AML-193 (cell line): ENCODE results near the gene MAST3.
A peak's percentile ranks its signal among the peaks of the same experiment; 100 is the strongest.

Source experiments
- DNase-seq, 2 experiments: peaks; one replicate each; lab custom pipeline; 2025; lab: John Stamatoyannopoulos, UW

MAST3 gene

GRCh38 chr19:18097217-18097992 lies at the start of gene MAST3:
MAST3 (plus strand) TSS chr19:18097778; CDS start chr19:18097793, 15 bp downstream.
- peak; percentile 76 to 78 for DNase-seq

GRCh38 chr19:18049385-18049784 lies 48.2 kb upstream of the MAST3 start:
- DNase-seq, result no peak

DNA sequence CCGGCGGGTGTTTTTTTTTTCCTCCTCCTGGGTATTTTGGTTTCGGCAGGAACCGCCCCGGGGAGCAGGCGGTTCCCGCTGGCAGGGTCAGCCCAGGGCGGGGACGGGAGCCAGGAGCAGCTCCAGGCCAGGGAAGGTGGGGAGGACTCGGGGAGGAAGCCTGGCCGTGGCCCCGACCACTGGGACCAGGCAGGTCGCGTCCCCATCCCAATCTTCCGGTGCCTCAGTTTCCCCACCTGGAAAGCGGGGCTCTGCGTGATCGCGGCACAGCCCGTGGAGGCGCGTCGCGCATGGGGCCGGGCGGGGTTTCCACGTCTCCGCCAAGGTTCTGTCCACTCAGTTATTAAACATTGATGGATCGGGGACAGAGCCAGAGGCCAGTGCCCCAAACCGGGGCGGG lies 45.7 kb upstream of the MAST3 start:
- DNase-seq, result no peak

GRCh38 chr19:18053576-18054219 lies 43.9 kb upstream of the MAST3 start:
- no peak for DNase-seq

DNA sequence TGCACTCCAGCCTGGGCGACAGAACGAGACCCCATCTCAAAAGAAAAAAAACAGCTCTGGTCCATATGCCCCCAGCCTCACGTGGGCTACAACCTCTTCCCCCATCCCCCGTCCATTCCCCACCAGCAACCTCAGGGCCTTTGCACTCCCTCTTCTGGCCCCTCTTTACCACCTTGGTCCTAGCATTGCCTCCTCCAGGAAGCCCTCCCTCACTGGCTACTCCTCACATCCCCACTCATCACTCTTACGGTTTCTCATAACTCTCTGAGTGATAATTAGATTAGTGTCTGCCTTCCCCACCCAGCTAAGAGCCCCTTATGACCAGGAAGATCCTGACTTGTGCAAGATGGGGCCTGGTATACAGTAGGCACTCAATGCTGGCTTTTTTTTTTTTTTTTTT lies 41.6 kb upstream of the MAST3 start:
- DNase-seq, result no peak

DNA sequence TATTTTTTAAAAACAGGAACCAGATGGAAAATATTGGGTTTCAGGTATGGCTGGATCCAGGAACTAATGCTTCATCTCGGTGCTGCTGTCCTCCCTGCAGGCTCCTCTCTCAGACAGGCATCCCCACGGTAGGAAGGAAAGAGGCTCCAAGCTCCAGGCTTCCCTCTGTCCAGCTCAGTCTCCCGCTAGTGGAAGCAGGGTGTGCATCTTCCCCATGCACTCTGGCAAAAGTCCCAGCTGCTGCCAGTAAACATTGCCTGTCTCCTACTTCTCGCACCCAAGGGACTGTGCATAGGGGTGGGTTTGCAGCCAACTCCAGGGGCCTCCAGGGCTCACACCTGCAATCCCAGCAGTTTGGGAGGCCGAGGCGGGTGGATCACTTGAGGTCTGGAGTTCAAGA lies 40.0 kb upstream of the MAST3 start:
- no peak for DNase-seq

DNA sequence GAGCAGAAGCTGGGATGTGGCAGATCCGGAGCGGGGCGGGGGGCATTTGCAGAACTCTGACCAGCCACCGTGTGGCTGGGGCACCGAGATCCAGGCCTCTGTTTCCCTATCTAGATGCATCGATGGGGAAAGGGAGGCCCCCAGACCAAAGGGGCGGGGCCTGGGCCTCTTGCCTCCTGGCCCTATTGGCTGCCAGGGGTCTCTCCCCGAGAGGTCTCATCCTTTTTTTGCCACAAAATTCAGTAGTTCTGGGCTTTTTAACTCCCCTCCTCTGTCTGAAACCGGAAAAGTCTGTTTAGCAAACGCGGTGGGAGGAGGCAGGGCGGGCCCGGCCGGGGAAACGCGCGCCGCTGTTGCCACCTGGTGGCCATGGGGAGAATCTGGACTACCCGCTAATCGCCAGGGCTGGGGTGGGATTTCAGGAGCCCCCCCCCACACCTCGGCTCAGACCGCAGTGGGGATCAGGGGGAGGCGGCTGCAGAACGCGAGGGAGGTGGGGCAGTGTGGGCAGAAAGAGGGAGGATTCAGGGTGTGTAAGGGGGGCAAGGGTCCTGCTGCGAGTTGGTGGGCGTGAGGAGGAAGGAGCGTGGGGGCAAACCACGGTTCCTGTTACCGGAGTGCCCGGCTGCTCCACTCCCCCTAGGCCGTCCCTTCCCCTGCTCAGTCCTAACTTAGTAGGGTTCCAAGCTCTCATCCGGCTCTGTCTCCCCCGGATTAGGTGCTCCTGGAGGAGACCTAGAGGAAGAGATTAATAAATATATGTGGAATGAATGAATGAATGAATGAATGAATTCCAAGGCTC lies 39.2 kb upstream of the MAST3 start:
- DNase-seq, result peak; percentile 56 to 66

DNA sequence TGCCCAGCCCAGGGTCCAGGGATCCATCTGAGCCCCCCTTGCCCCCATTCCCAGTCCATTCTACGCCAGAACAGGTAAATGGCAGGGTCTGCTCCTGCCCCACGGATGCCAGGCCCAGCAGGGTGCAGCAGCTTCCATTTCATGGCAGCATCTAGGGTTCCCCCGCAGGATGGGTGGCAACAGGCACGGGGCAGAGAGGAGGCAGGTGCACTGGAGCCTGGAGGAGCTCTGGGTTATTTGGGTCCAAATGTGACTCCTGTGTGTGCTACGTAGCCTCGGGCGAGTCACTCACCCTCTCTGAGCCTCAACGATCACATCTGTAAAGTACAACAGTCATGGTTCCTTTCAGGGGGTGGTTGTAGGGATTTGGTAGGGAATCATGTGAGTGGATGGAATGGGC lies 38.3 kb upstream of the MAST3 start:
- no peak for DNase-seq

- no peak for DNase-seq
Measured at GRCh38 chr19:18059902-18060301, 37.7 kb upstream of the MAST3 start.

DNA sequence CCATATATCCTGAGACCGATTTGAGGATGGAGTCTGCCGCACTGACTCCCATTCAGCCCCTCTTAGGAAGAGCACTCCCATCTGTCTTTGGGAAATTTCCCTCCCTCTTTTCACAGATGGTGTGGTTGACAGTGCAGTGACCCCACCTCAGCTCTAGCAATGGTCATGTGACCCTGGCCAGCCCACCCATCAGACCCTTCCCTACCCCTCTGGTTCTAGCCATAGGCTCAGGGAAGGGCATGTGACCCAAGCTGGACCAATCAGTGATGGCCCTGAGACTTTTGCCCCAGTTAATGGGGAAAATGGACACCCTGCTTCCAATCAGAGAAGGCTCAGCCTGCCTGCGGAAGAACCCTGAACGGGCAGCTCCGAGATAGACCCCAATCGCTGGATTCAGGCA lies 37.1 kb upstream of the MAST3 start:
- no peak for DNase-seq

DNA sequence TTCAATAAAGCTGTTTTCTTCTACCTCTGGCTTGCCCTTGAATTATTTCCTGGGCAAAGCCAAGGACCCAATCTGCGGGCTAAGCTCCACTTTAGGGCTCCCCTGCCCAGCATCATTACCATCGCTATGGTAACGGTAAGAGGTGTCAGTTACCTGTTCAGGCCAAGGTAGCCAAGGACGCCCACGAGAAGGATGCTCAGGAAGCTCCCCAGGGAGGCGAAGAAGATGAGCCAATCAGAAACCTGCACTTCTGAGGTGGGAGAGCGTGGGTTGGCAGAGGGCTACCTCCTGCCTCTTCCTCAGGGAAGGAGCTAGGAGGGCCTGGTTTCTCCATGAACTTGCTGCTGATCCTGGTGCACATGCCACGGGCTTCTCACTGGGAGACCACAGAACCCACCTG lies 35.5 kb upstream of the MAST3 start:
- DNase-seq, result no peak

GRCh38 chr19:18063463-18063862 lies 34.1 kb upstream of the MAST3 start:
- DNase-seq, result no peak

GRCh38 chr19:18065173-18065495 lies 32.4 kb upstream of the MAST3 start:
- no peak for DNase-seq

GRCh38 chr19:18068395-18068794 lies 29.2 kb upstream of the MAST3 start:
- DNase-seq, result no peak

- DNase-seq, result no peak
Measured at GRCh38 chr19:18069383-18069782, 28.2 kb upstream of the MAST3 start.

GRCh38 chr19:18070181-18070580 lies 27.4 kb upstream of the MAST3 start:
- DNase-seq, result no peak

DNA sequence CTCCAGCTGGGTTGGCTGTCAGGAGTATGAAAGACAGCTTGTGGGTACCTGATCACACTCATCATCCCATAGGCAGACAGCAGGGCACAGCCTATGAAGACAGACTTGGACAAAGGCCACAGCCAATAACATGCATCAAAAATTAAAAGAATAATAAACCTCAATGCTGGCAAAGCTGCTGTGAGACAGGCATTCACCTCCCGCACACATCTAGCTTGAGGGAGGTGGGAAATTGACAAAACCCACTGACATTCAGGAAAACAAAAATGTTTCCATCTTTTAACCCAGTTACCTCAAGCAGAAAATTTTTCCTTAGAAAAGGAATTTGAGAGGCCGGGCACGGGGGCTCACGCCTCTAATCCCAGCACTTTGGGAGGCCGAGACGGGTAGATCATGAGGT lies 25.2 kb upstream of the MAST3 start:
- DNase-seq, result no peak

- DNase-seq, result no peak
Measured at GRCh38 chr19:18073197-18073596, 24.4 kb upstream of the MAST3 start.

DNA sequence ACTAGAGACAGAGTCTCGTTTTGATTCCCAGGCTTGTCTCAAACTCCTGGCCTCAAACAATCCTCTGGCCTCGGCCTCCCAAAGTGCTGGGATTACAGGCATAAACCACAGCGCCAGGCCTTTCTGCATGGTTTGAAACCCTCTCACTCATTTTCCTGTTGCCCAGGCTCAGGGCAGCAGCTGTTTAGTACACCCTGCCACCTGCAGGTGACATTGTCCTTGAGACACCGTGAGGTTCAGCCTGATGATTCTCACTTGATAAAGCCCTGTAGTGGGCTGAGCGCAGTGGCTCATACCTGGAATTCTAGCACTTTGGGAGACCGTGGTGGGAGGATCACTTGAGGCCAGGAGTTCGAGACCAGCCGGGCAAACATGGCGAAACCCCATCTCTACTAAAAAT lies 23.4 kb upstream of the MAST3 start:
- no peak for DNase-seq

GRCh38 chr19:18083929-18084684 lies 13.5 kb upstream of the MAST3 start:
- no peak for DNase-seq

GRCh38 chr19:18085702-18086457 lies 11.7 kb upstream of the MAST3 start:
- DNase-seq, result no peak
